Activated naive CD8-positive, alpha-beta T cell treated with anti-CD3 and anti-CD28 coated beads, Interleukin-2, amount 50 U/mL, for 16 hours (primary cell): ENCODE measurements around the gene PLXDC2.
"Not testable (repeated sequence)": the region's sequence is repeated elsewhere in the genome, so short reads cannot be mapped to it uniquely, and the experiment has no call there.

Experiments
- DNase-seq: peaks from one replicate; pipeline ENCODE4 v3.0.0-alpha.2; 2020; ENCODE audit warnings: low read depth, low spot score

PLXDC2 gene

DNA sequence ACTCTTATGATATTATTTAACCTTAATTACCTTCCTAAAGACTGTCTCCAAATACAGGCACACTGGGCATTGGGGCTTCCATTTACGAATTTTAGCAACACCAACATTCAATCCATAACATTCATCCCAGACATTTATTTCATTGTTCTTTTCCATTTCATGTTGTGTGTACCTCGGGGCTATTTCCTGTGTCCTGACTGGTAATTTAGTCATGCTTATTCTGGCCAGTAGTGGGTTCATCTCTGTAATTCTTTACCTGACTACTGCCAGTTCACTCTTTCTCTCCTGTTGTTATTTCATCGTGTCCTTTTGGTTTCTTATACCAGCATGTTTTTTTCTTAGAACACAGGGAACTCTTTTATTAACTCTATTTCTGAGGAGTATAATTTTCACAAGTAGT, 225.7 kb downstream of the PLXDC2 start:
- no peak for DNase-seq

DNA sequence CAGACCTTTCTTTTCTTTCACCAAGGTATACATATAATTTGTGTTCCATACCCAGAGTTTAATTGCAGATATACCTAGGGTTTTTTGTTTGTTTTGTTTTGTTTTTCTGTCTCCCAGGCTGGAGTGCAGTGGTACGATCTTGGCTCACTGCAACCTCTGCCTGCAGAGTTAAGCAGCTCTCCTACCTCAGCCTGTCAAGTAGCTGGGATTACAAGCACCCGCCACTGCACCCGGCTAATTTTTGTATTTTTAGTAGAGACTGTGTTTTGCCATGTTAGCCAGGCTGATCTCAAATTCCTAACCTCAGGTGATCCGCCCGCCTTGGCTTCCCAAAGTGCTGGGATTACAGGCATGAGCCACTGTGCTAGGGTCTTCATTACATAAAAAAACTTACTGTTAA, 228.9 kb downstream of the PLXDC2 start:
- DNase-seq: not testable (repeated sequence)

DNA sequence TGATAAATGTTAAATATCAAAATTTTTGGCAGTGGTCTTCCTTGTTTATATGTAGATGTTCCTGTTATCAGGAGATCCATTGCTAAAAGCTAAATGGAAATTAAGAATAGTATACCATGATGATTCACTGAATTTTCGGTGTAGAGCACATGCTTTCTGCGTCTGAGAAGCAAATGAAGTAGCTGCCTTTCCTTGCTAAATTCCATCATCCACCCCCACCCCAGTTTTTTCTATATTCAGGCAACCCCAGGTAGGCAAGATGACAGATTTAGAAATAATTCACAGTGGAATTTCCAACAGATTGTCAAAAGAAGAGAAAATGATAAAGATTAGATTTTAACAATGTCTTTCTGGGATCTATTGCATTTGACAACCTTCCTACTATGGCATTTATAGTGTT, 231.9 kb downstream of the PLXDC2 start:
- DNase-seq: no peak

- DNase-seq: no peak
Observed at GRCh38 chr10:20058135-20058534, 241.9 kb downstream of the PLXDC2 start.

DNA sequence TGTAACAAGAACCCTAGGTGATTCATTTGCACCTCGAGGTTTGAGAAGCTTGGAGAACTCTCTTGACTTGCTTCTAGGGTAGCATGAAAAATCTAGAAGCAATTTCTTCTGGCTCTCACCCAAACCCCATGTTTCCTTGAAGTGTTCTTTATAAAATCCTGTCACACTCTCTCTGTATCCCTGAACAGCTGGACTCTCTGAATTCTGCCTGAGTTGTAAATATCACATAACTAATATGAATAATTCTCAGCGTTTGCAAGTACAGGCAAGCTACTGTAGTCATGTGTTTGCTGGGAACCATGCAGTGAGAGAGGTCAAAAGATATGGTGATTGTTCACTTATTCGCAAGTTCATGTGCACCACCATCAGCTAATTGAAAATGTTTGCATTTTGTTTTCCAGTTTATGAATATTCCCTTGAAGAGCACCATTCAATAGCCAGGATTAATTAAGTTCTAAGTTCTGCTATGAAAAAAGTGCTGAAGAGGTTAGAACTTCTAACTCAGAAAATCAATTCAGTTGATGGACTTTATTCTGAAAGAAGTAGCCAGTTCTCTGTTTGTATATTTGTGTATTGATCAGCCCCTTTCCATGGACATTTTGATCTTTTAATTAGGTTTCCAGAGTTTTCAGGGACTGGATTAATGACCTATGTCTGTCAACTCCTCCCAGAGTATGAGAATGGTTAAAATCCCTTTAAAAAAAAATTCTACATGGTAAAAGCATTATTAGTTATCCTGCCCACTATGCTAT, 243.0 kb downstream of the PLXDC2 start:
- DNase-seq: no peak

GRCh38 chr10:20065814-20066213, 249.6 kb downstream of the PLXDC2 start:
- DNase-seq: no peak

DNA sequence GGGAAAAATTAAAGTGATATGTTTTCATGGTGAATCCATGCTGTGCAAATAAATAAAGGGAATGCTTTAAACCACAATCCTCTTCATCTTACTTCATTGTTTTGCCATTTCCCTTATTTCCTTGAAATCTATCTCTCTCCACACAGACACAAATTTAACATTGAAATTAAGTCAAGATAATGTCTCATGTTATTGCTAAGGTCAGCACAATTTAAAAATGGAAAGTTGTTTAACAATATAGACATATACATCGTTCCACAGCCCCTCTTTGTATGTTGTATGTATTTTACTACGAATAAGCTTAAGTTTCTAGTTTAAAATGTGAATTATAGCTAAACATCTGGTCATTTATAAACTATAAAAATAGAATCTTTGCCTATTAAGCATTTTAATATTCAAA, 256.9 kb downstream of the PLXDC2 start:
- no peak for DNase-seq

GRCh38 chr10:20075713-20076112, 259.5 kb downstream of the PLXDC2 start:
- no peak for DNase-seq

GRCh38 chr10:20084451-20084850, 268.2 kb downstream of the PLXDC2 start:
- no peak for DNase-seq

GRCh38 chr10:20085115-20085514, 268.9 kb downstream of the PLXDC2 start:
- DNase-seq: no peak

DNA sequence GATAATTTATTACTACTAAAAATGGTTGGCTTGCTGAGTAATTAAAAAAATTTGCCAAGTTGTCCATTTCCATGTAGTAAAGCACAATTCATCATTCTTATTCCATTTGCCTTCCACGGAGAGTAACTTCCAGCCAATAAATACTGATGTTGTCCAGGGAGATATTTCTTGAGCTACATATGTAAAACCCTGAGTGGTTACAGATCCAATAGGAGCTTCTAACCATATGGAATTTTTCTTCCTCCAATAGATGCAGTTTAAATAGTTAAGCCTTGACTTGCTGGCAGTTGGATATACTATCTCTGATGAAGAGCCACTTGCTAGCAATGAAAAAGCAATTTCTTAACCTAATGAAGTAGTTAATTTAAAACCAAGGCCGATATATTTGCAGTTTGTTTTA, 271.1 kb downstream of the PLXDC2 start:
- DNase-seq: no peak

DNA sequence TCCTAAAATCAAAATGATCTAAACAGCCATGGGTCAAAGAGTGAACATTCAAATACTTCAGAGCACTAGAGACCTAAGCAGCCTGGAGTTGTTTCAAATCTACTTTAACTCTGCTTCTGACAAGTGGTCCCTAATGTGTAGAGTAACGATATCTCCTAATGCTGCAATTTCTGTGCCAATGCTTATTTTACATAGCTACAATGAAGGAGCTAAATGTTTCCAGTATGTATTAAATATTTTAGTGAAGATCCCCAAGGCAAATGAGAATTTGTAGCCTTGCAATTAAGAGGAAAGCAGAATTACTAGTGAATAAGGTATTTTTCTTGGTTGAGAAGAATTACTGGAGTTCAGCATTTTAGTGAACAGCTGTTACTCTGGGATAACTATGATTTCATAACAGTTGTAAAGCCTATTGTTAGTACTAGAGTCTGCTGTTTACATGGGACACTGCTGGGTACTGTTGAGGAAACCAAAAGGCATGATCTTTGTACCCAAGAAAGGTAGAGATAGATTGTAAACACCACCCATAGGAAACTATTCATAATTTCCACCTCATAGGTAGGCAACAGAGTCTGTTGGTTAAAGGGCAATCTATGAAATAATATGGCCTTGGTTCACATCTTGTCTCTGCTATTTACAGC, 271.9 kb downstream of the PLXDC2 start:
- no peak for DNase-seq

DNA sequence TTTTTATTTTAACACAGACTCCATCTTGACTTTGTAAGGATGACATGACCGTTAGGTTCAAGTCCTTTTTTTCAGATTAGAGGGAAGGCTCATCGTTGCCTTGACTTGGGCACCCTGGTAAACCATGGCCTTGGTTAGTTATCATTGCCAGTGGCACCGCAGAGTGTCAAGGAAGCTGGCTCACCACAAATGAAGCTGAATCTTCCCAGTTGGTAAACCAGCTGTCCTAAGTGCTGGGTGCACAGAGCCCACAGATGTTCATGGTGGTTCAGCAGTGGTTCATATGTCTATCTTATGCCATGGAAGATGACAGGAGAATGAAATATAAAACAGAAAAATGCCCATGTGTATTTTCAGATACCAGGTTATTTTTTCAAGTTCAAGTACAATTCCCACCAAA, 273.6 kb downstream of the PLXDC2 start:
- no peak for DNase-seq

- DNase-seq: no peak
Observed at GRCh38 chr10:20090831-20091230, 274.6 kb downstream of the PLXDC2 start.

- no peak for DNase-seq
Observed at GRCh38 chr10:20091698-20092097, 275.5 kb downstream of the PLXDC2 start.

- DNase-seq: no peak
Observed at GRCh38 chr10:20093600-20093999, 277.4 kb downstream of the PLXDC2 start.

DNA sequence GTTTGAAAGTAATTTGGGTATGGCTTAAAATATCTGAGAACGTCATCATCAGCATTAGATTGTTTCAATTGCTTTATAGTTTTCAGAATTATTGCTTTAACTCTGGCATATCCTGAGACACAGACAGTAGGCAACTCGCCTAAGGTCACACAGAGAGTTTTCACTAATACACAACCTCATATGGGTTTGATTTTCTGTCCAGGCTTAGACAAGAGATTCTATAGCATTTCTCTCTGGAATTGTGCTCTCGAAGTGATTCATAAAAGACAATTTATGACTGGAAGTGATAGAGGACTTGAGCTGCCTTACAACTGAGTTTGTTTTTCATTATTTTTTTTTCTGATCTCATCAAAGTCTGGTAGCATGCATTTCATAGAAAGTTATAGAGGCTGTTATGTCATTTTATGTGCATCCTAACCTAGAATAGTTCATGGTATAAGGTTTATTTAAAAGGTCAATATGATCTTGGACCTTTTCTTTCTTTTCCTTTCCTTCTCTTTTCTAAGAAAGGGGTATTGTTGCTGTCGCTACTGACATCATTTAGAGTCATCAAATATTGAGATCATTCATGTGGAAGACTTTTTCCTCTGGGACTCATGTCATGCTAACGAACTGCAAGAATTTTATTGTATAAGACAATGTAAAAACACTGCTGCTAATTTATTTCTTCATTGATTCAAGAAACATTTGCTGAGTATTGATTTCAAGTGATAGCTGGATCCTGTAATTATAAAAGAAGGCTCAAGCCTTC, 278.2 kb downstream of the PLXDC2 start:
- DNase-seq: no peak

- DNase-seq: no peak
Observed at GRCh38 chr10:20100171-20100570, 283.9 kb downstream of the PLXDC2 start.

DNA sequence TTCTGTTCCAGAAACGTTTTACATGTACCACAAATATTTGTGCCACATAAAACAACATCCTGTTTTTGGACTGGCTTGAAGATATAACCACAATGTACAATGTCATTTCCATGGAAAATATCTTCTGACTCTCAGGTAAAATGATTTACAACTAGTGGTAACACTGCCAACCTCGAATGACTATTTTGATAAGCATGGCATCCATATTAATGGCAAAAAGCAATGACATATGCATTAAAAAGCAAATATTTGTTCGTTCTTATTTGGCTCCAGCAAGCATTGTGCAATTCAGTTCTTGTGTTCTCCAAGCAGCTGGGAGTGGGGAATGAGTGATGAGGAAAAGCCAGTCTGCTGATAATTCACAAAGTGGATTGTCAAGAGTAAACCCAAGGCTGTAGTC, 289.0 kb downstream of the PLXDC2 start:
- DNase-seq: no peak

DNA sequence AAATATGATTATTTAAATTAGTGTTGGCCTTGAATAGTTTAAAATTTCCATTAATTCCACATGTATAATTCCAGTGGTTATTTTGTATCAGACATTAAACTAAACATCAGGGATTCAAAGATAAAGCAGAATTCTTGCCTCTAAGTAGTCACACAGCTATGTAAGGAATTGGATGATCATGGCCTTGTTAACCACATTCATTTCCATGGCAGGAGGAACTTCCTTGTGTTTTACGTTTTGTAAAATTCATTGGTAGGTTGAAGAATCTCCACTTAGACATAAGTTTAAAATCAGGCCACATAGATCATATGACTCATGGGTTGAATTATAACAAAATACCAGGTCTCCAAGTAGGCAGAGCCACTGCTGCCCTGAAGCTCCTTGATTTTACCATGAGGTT, 289.7 kb downstream of the PLXDC2 start:
- no peak for DNase-seq

GRCh38 chr10:20108021-20108420, 291.8 kb downstream of the PLXDC2 start:
- no peak for DNase-seq

DNA sequence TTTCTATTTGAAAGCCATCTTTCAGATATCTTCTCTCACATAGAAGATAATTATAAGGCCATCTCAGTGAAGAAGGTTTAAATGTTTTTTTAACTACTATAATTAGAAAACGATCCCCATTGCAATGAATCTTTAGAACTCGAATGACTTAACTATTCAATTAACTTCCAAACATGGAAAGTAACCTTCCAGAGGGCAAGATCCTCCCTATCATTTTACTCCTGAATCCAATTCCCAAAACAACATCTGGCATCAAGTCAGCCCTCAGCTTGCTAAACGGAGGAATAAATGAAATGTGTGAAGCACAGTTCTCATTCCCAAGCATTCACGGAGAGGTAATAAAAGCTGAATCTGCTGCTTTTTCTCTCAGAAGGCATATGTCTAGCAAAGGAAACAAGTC, 293.4 kb downstream of the PLXDC2 start:
- DNase-seq: no peak
